IMR-90 (cell line): ENCODE data around the gene ADD3. TPM values are rescaled to one million over a fixed set of nuclear protein-coding genes. Genes with fewer than 3 reads are reported as not detected.

ENCODE experiments used
- ATAC-seq: fragments of 200-7000 bp; cut with Tn5 transposase; 2 replicates; pipeline ENCODE4 v1.9.1; 2020; ENCODE audit warnings: low read depth, mild to moderate bottlenecking, moderate library complexity
- BruUV-seq: library from RNA; stranded (reverse); fragments of 400-500 nt; replicated peaks from 2 replicates; lab custom pipeline; 2021; lab: Mats Ljungman, UMichigan
- CTCF ChIA-PET: fragments of 300-600 bp; formaldehyde crosslinking; extraction: SDS; loops from one replicate; lab custom pipeline; 2021; ENCODE audit warnings: antibody characterized with exemption; lab: Yijun Ruan, JAX
- POLR2A ChIA-PET: fragments of 300-600 bp; sonication (Branson Sonifier 250); formaldehyde crosslinking; loops from one replicate; lab custom pipeline; 2022; ENCODE audit warnings: antibody characterized with exemption; ENCODE audit not compliant: unreplicated experiment; lab: Charles Lee
- DNase-seq: peaks from one replicate; pipeline ENCODE4 v3.0.0; 2013
- H2AFZ ChIP-seq: replicated peaks from 2 replicates; pipeline ENCODE3; 2013; ENCODE audit warnings: low read length, mild to moderate bottlenecking; ENCODE audit not compliant: poor library complexity
- H2AK5ac ChIP-seq: 2 replicates; pipeline ENCODE4 v1.6.1; 2013; ENCODE audit warnings: low read depth, low read length, inconsistent platforms
- H2AK9ac ChIP-seq: replicated peaks from 2 replicates; pipeline ENCODE3; 2013; ENCODE audit warnings: mild to moderate bottlenecking, low read depth, low read length, moderate library complexity; ENCODE audit not compliant: poor library complexity
- H2BK120ac ChIP-seq: 2 replicates; pipeline ENCODE4 v1.6.1; 2013; ENCODE audit warnings: low read depth, low read length, inconsistent platforms
- H2BK15ac ChIP-seq: 3 replicates; pipeline ENCODE4 v1.6.1; 2013; ENCODE audit warnings: low read depth, low read length, inconsistent platforms
- H2BK20ac ChIP-seq: 2 replicates; pipeline ENCODE4 v1.6.1; 2013; ENCODE audit warnings: low read depth, mild to moderate bottlenecking, inconsistent platforms, low read length, moderate library complexity
- H2BK5ac ChIP-seq: 2 replicates; pipeline ENCODE4 v1.6.1; 2013; ENCODE audit warnings: mild to moderate bottlenecking, low read depth, low read length, inconsistent platforms; ENCODE audit not compliant: poor library complexity, severe bottlenecking
- H3K14ac ChIP-seq: replicated peaks from 2 replicates; pipeline ENCODE4 v1.6.1; 2013; ENCODE audit warnings: low read depth, low read length, inconsistent platforms
- H3K18ac ChIP-seq: 2 replicates; pipeline ENCODE4 v1.6.1; 2013; ENCODE audit warnings: low read depth, low read length, control low read depth
- H3K23ac ChIP-seq: 2 replicates; pipeline ENCODE4 v1.6.1; 2013; ENCODE audit warnings: low read depth, low read length, inconsistent platforms
- H3K27ac ChIP-seq: 2 replicates; pipeline ENCODE4 v1.5.1; 2013; ENCODE audit warnings: mild to moderate bottlenecking, control low read depth, low read length; ENCODE audit not compliant: insufficient read depth
- H3K27me3 ChIP-seq: 2 replicates; pipeline ENCODE4 v1.6.1; 2013; ENCODE audit warnings: low read length; ENCODE audit not compliant: control insufficient read depth, insufficient read depth
- H3K36me3 ChIP-seq: 2 replicates; pipeline ENCODE4 v1.6.1; 2013; ENCODE audit warnings: low read length, mixed read lengths; ENCODE audit not compliant: control insufficient read depth, insufficient read depth
- H3K4ac ChIP-seq: 2 replicates; pipeline ENCODE4 v1.6.1; 2013; ENCODE audit warnings: low read depth, low read length, inconsistent platforms
- H3K4me1 ChIP-seq: 2 replicates; pipeline ENCODE4 v1.6.1; 2013; ENCODE audit warnings: low read length, mixed read lengths; ENCODE audit not compliant: control insufficient read depth, insufficient read depth
- H3K4me2 ChIP-seq: 2 replicates; pipeline ENCODE4 v1.6.1; 2013; ENCODE audit warnings: low read depth, mild to moderate bottlenecking, control low read depth, low read length, moderate library complexity
- H3K4me3 ChIP-seq: 2 replicates; pipeline ENCODE4 v1.5.1; 2013; ENCODE audit warnings: low read depth, mild to moderate bottlenecking, control low read depth, low read length, moderate library complexity; ENCODE audit not compliant: insufficient read depth
- H3K56ac ChIP-seq: 2 replicates; pipeline ENCODE4 v1.6.1; 2013; ENCODE audit warnings: low read length, inconsistent platforms; ENCODE audit not compliant: insufficient read depth; ENCODE audit errors: extremely low read depth
- H3K79me1 ChIP-seq, 2 experiments: 2 replicates each; pipeline ENCODE4 v1.6.1; 2013; ENCODE audit warnings: low read length in 2 of 2, inconsistent platforms in 1 of 2, low read depth in 1 of 2
- H3K9ac ChIP-seq: 2 replicates; pipeline ENCODE4 v1.6.1; 2013; ENCODE audit warnings: low read depth, low read length, control low read depth
- H3K9me1 ChIP-seq: 2 replicates; pipeline ENCODE4 v1.6.1; 2013; ENCODE audit warnings: low read length, inconsistent platforms; ENCODE audit not compliant: insufficient read depth
- H3K9me3 ChIP-seq: 2 replicates; pipeline ENCODE4 v1.6.1; 2013; ENCODE audit warnings: low read length; ENCODE audit not compliant: control insufficient read depth, insufficient read depth
- H4K20me1 ChIP-seq: 2 replicates; pipeline ENCODE4 v1.6.1; 2013; ENCODE audit warnings: low read length, inconsistent platforms; ENCODE audit not compliant: insufficient read depth
- H4K5ac ChIP-seq: 2 replicates; pipeline ENCODE4 v1.6.1; 2013; ENCODE audit warnings: mild to moderate bottlenecking, low read depth, low read length, control low read depth
- H4K8ac ChIP-seq, 2 experiments: 2 replicates each; pipeline ENCODE4 v1.6.1; 2013; ENCODE audit warnings: low read depth in 2 of 2, low read length in 2 of 2, control low read depth in 1 of 2, inconsistent platforms in 1 of 2
- H4K91ac ChIP-seq: 2 replicates; pipeline ENCODE4 v1.6.1; 2013; ENCODE audit warnings: low read depth, low read length, inconsistent platforms; ENCODE audit not compliant: insufficient read depth
- BHLHE40 ChIP-seq: fragments of 150-350 bp; IDR thresholded peaks from 2 replicates; pipeline ENCODE4 v1.6.1; 2016; ENCODE audit warnings: mild to moderate bottlenecking, low read depth, low read length
- CHD1 ChIP-seq: IDR thresholded peaks from 2 replicates; pipeline ENCODE4 v1.6.1; 2012; ENCODE audit warnings: low read depth, low read length, improper control_type of control experiment
- CTCF ChIP-seq: conservative IDR thresholded peaks from 2 replicates; pipeline ENCODE4 v1.5.1; 2012; ENCODE audit warnings: mild to moderate bottlenecking, low read depth, low read length, improper control_type of control experiment
- MXI1 ChIP-seq: IDR thresholded peaks from 2 replicates; pipeline ENCODE4 v1.6.1; 2012; ENCODE audit warnings: low read depth, mild to moderate bottlenecking, low read length, moderate library complexity, borderline replicate concordance
- USF2 ChIP-seq: fragments of 150-350 bp; IDR thresholded peaks from 2 replicates; pipeline ENCODE4 v1.6.1; 2017; ENCODE audit warnings: mild to moderate bottlenecking, antibody characterized with exemption, low read length, low read depth
- WGBS, 2 experiments: methylation state at CpG; one replicate each; pipeline versions ENCODE4 v1.1.5 to v1.1.7; 2013; ENCODE audit warnings: missing lambda C conversion rate in 2 of 2; ENCODE audit not compliant: insufficient read length in 1 of 2; ENCODE audit errors: extremely low coverage in 2 of 2; 5-methylcytosine and 5-hydroxymethylcytosine counted together
- dilution Hi-C: fragments of 300-500 bp; cut with HindIII; formaldehyde crosslinking; loops from one replicate; pipeline ENCODE4 v1.14.3; 2018; ENCODE audit warnings: low sequenced_read_pairs; ENCODE audit not compliant: unreplicated experiment
- in situ Hi-C: fragments of 300-500 bp; cut with MboI; formaldehyde crosslinking; loops from 3 replicates; pipeline ENCODE4 v1.14.3; 2019; ENCODE audit warnings: low sequenced_read_pairs, inconsistent platforms, mixed read lengths
- intact Hi-C: fragments of 100-400 bp; cut with micrococcal nuclease; formaldehyde crosslinking; loops from 2 replicates; pipeline ENCODE4 v1.10.0; 2022
- polyA plus RNA-seq, 3 experiments: library from polyadenylated mRNA; depleted of rRNA; stranded (reverse); fragments of >200 nt; gene quantifications; 2 replicates each; pipeline ENCODE4 v1.2.3, GENCODE V29; 2012; ENCODE audit warnings: low replicate concordance in 1 of 3
- total RNA-seq: library from RNA; depleted of rRNA; stranded (reverse); fragments of >200 nt; gene quantifications from 2 replicates; pipeline ENCODE4 v1.2.3, GENCODE V29; 2012

ADD3 gene
- total and polyA plus RNA-seq, 2 of the 4 experiments (the other 2 are of a cell fraction), result 138 to 212 TPM

- no peak for TF ChIP-seq CTCF
These were observed 2.1 kb upstream of the ADD3 start (continued) for GRCh38 chr10:110005719-110006118.

GRCh38 chr10:110006358-110007160 is 1.2 kb upstream of the ADD3 start:
- peak overlapping the region; percentile 77 to 88 for H4K8ac ChIP-seq
- peak overlapping the region; percentile 91 for H3K4ac ChIP-seq
- TF ChIP-seq BHLHE40 (0 out of 2 replicates have a peak, but pooled peaks have one; percentile 18), USF2 (no peak), MXI1 (peak; percentile 53; the same call in 1 of the 2 replicates), CHD1 (no peak)
- H3K27ac ChIP-seq, result peak overlapping the region; percentile 86
- dilution Hi-C loops (no loop called here), in situ Hi-C loops (no loop called here), intact Hi-C loops (loop anchor here (1.0 to 5.0 kb wide), 5 partner anchors 40 to 216 kb away; partner anchors contain the start of gene XPNPEP1)
- DNase-seq, result peak; percentile 70
- peak overlapping the region; percentile 78 for H4K5ac ChIP-seq
- H3K79me1 ChIP-seq, result peaks cover 13 to 31% of the 10 kb centered on the region in 2 experiments
- H3K14ac ChIP-seq, result peak overlapping the region; percentile 92
- peak overlapping the region; percentile 82 for H3K4me3 ChIP-seq
- CTCF ChIA-PET, result interaction anchor here (0.6 to 1.2 kb wide), 6 partner anchors 9 to 122 kb away, joined by 3 to 8 read pairs (median 4); no protein-coding TSS in a partner anchor
- H2BK20ac ChIP-seq, result peak overlapping the region; percentile 70; the same call in 1 of the 2 replicates
- H3K18ac ChIP-seq, result peak overlapping the region; percentile 72
- peaks cover 4% of the 10 kb centered on the region; the same call in 1 of the 2 replicates for H3K4me1 ChIP-seq
- H4K91ac ChIP-seq, result peak overlapping the region; percentile 88
- H4K20me1 ChIP-seq, result peaks cover 15% of the 10 kb centered on the region
- H3K9me3 ChIP-seq, result no peaks in the 10 kb centered on the region
- peak overlapping the region; percentile 78 for H3K9ac ChIP-seq
- peak overlapping the region; percentile 77 for H2BK120ac ChIP-seq
- no TSS peak for BruUV-seq
- H3K9me1 ChIP-seq, result 0 out of 2 replicates have a peak, but pooled peaks cover 3% of the 10 kb centered on the region
- 3% methylated on average over 11 of the region's 19 CpGs; no CpG with 5 or more reads in 1 of the 2 experiments for WGBS, 2 experiments
- peak overlapping the region; percentile 97 for H3K23ac ChIP-seq
- peak overlapping the region; percentile 68 for H2AK5ac ChIP-seq
- H2AK9ac ChIP-seq, result peak overlapping the region; percentile 98
- peak; percentile 8 for ATAC-seq
- peak overlapping the region; percentile 92 for H2AFZ ChIP-seq
- H3K56ac ChIP-seq, result peak overlapping the region; percentile 88
- H3K27me3 ChIP-seq, result no peaks in the 10 kb centered on the region
- peak overlapping the region; percentile 65 for H2BK5ac ChIP-seq
- H3K4me2 ChIP-seq, result peak overlapping the region; percentile 90
- POLR2A ChIA-PET, result interaction anchor here (0.6 kb wide), 1 partner anchor 38 kb away, joined by 3 read pairs; no protein-coding TSS in a partner anchor
- H3K36me3 ChIP-seq, result no peaks in the 10 kb centered on the region
- peak overlapping the region; percentile 76; the same call in 2 of the 3 replicates for H2BK15ac ChIP-seq
